GM18867 (cell line): Measurements from ENCODE around the gene SULT2B1.
"Not testable (repeated sequence)": the region's sequence is repeated elsewhere in the genome, so short reads cannot be mapped to it uniquely, and the experiment has no call there.

Experiments
- ATAC-seq: cut with Tn5 transposase; IDR thresholded peaks from one replicate; pipeline ENCODE4 v1.9.1; 2021; ENCODE audit warnings: mild to moderate bottlenecking, moderate library complexity; ENCODE audit not compliant: unreplicated experiment

The SULT2B1 gene

GRCh38 chr19:48556825-48557224 lies 4.9 kb downstream of the SULT2B1 start:
- no peak for ATAC-seq

DNA sequence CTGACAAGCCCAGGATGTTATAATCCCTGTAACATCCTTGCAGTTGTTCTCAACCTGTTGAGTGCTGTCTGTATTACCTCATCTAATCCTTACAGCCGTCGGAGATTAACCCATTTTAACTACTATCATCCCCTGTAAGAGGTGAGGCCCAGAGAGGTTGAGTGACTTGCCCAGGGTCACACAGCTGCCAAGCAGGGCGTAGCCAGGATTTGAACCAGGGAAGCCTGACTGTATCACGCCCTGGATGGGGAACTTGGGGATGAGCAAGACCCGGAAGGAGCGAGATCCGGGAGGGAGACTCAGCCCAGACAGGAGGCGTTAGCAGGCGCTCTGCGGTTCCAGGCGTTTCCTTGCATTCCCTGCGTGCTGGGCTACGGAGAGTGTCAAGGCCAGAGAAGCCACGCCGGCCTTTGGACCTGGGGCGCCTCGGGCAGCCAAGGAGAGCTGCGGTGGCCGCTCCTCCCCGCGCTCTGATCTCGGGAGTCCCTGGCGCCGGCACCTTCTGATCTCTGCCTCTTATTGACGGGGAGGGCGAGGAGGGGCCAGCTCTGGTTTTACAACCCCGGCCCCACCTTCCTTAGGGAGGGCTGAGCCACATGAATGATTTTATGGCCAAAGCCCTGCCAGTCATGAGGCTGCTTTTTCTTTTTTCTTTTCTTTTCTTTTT lies 6.2 kb downstream of the SULT2B1 start:
- ATAC-seq: no peak

GRCh38 chr19:48560095-48560530 lies 8.1 kb downstream of the SULT2B1 start:
- ATAC-seq: no peak

GRCh38 chr19:48561412-48561811 lies 9.4 kb downstream of the SULT2B1 start:
- no peak for ATAC-seq

- no peak for ATAC-seq
Observed at GRCh38 chr19:48565090-48565489, 13.1 kb downstream of the SULT2B1 start.

DNA sequence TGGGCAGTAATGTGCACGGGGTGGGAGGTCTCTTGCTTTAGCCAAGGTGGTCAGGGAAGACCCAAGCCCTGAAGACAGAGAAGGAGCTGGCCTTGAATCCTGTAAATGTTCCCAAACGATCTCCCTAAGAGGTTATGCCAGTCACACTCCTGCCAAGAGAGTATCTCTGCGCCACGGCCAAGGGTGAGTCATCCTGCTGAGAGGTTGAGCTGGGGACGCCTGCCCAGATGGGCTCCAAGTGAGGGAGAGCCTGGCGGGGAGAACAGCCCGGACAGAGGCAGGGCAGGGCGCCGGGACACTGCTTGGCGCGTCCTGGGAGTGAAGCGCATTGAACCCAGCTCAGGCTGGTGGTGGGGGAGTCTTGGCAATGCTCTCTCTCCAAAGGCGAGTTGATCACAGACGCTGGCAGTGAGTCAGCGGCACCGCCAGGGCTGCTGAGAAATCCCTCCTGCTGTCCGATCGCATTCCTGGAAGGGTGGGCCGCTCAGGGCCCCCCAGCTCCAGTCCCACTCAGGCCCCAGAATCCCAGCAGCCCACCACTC lies 16.4 kb downstream of the SULT2B1 start:
- ATAC-seq: no peak

DNA sequence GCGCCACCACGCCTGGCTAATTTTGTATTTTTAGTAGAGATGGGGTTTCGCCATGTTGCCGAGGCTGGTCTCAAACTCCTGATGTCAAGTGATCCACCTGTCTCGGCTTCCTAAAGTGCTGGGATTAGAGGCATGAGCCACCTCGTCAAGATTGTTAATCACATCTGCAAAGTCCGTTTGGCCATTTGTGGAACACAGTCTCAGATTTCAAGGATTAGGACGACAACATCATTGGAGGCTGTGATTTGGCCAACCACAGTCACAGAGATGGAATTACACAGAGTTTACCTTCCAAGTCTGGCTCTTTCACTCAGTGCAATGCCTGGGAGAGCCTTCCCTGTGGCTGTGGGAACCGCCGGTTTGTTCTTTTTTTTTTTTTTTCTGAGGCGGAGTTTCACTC lies 17.8 kb downstream of the SULT2B1 start:
- ATAC-seq: no peak

DNA sequence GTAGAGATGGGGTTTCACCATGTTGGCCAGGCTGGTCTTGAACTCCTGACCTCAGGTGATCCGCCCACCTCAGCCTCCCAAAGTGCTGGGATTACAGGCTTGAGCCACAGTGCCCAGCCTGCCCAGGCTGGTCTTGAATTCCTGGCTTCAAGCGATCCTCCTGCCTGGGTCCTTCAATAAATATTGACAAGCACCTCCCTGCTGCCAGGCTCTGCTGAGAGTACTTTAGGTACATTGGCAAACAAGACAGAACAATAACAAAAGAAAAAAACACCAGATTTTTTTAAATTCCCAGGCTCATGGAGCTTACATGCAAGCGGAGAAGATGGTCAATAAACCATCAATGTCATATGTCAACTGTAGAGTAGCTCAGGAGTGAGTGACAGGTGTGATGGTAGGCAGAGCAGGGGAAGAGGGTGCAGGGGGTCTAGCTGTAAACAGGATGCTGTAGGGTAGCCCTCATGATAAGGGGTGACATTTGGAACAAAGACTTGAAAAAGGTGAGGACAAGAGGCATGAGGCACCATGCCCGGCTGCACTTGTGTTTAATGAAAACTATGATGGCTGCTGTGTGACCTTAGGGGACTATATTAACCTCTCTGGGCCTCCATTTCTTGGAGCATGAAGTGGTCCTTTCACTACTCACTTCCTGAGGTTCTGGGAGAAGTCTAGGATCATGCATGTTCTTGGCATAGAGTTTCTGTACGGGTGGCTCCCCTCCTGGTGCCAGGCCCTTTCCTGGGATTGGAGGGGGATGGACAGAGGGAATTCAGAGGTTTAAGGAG lies 19.6 kb downstream of the SULT2B1 start:
- no peak for ATAC-seq

DNA sequence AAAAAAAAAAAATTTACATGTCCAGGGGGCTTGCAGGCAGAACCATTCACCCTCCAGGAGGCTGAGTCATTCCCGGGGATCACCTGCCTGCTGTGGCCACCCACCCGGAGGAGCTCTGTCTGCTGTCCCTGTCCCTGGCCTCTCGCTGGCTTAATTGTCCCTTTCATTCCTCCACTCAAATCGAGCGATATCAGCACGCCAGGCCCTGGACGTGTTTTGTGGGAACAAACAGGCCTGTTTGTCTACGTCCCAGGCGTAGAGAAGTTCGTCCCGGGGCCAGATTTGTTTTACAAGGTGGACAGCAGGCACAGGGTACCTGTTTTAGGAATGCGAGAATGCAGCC lies 21.2 kb downstream of the SULT2B1 start:
- no peak for ATAC-seq

GRCh38 chr19:48575931-48576622 lies 24.1 kb downstream of the SULT2B1 start:
- no peak for ATAC-seq

DNA sequence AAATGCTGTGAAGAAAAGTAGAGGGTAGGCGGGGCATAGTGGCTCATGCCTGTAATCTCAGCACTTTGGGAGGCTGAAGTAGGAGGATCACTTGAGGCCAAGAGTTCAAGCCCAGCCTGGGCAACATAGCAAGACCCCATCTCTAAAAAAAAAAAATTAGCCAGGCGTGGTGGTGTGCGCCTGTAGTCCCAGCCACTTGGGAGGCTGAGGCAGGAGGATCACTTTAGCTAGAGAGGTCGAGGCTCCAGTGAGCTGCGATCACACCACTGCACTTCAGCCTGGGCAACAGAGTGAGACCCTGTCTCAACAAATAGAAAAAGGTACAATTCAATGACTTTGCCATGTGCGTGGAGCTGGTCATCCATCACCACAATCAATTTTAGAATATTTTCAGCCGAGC lies 25.9 kb downstream of the SULT2B1 start:
- ATAC-seq: not testable (repeated sequence)

DNA sequence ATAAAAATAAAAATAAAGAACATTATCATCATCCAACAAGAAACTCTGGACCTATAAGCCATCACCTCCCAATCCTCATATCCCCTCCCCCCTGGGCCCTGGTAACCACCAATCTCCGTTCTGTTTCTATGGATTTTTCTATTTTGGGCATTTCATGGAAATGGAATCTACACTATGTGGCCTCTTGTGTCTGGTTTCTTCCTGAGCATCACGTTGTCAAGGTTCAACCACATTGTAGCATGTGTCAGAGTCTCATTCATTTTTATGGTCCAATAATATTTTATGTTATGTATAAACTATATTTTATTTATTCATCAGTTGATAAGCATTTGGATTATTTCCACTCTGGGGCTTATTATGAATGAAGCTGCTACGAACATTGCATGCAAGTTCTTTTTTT lies 26.9 kb downstream of the SULT2B1 start:
- no peak for ATAC-seq

DNA sequence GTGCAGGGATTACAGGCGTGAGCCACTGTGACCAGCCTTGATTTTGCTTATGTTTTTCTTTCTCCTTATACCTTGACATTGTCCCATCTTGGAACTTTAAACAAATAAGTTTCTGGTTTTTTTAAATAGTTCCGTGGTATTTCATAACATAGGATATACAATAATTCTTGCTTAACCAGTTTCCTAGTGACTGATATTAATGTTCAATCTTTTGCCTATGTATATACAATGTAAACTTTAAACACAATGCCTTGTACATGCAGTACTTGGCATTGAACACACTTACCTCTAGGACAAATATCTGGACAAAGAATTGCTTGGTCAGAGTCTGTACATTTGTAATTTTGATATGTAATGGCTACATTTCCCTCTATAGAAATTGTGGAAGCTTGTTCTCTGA lies 30.2 kb downstream of the SULT2B1 start:
- no peak for ATAC-seq

GRCh38 chr19:48587387-48587786 lies 35.4 kb downstream of the SULT2B1 start:
- ATAC-seq: no peak

GRCh38 chr19:48588670-48589401 lies 36.9 kb downstream of the SULT2B1 start:
- ATAC-seq: no peak

DNA sequence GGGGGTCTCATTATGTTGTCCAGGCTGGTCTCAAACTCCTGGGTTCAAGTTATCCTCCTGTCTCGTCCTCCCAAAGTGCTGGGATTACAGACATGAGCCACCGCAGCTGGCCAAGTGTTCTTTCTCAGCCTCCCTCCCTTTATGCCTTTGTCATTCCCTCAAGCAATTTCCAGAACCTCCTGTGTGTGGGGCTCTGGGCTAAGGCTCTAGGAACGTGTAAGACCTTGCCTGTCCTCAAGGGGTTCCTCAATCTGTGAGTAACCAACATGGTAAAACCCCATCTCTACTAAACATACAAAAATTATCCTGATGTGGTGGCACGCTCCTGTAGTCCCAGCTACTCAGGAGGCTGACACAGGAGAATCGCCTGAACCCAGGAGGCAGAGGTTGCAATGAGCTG lies 39.0 kb downstream of the SULT2B1 start:
- no peak for ATAC-seq

DNA sequence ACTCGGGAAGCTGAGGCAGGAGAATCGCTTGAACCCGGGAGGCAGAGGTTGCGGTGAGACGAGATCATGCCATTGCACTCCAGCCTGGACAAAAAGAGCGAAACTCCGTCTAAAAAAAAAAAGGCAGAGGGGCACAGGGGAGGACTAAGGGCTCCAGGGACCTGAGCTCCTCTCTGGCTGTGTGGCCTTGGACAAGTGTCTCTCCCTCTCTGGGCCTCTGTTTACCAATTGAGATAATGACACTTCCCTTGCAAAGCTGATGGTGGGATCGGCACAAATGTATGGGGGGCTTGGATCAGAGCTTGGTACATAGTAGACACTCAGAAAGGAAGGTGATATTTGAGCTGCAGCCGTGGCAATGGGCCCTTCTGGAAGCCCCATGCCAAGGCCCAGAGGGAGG lies 43.2 kb downstream of the SULT2B1 start:
- no peak for ATAC-seq

GRCh38 chr19:48595833-48596232 lies 43.9 kb downstream of the SULT2B1 start:
- ATAC-seq: no peak

- ATAC-seq: no peak
Observed at GRCh38 chr19:48596237-48596636, 44.3 kb downstream of the SULT2B1 start.

GRCh38 chr19:48596679-48597465 lies 44.9 kb downstream of the SULT2B1 start:
- no peak for ATAC-seq
